Putamen (tissue), 1 donor: Measurements from ENCODE around the gene NSDHL.

Experiments
- DNase-seq: peaks from one replicate; pipeline ENCODE4 v3.0.0-alpha.2; 2016; ENCODE audit warnings: low spot score

Gene NSDHL

GRCh38 chrX:152913346-152913745, 82.5 kb downstream of the NSDHL start:
- DNase-seq = no peak

DNA sequence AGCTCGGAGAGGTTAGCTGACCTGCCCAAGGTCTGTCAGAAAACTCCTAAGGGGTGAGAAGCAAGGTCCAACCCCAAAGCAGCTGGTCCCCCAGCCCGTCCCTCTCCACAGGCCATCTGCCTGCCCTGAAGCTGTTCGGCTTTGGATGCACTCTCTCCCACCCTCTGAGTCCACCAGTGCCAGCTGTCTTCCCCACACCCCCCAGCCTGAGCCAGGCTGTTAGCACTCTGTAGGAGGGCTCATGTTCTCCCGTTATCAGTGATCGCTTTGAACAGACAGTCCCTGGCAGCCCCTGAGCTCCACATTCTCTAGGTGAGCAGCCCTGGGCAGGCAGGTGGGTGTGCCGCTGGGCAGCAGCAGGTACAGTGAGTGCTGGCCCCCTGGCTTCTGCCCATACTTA, 83.0 kb downstream of the NSDHL start:
- no peak for DNase-seq

DNA sequence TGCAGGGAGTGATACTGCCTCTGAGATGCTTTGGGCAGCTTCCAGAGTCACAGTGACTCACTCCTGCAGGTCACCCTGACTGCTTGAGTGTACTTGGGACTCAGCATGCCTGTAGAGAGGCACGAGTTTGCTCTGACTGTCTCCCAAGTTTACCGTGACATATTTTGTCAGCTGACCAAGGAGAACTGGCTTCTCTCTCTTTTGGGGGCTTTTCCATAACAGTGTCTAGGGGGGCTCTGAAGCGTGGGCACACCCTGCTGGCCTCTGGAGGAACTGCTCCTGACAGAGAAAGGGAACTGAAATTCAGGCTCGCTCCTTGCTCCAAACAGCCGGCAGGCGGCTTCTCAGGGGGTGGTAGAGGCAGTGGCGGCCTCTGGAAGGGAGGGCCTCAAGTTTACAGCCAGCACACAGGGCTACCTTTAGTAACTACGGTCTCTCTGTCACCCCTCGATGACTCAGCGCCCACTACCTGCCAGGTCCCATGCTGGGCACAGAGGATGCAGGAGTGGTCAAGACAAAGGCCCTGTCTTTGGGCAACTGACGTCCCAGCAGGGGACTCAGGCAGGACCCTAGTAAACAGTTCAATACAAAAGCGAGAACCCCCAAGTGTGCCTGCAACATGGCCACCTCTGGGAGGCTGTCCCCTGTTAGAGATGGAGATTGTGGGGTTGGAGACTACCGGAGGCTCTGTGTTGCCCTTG, 84.8 kb downstream of the NSDHL start:
- no peak for DNase-seq

DNA sequence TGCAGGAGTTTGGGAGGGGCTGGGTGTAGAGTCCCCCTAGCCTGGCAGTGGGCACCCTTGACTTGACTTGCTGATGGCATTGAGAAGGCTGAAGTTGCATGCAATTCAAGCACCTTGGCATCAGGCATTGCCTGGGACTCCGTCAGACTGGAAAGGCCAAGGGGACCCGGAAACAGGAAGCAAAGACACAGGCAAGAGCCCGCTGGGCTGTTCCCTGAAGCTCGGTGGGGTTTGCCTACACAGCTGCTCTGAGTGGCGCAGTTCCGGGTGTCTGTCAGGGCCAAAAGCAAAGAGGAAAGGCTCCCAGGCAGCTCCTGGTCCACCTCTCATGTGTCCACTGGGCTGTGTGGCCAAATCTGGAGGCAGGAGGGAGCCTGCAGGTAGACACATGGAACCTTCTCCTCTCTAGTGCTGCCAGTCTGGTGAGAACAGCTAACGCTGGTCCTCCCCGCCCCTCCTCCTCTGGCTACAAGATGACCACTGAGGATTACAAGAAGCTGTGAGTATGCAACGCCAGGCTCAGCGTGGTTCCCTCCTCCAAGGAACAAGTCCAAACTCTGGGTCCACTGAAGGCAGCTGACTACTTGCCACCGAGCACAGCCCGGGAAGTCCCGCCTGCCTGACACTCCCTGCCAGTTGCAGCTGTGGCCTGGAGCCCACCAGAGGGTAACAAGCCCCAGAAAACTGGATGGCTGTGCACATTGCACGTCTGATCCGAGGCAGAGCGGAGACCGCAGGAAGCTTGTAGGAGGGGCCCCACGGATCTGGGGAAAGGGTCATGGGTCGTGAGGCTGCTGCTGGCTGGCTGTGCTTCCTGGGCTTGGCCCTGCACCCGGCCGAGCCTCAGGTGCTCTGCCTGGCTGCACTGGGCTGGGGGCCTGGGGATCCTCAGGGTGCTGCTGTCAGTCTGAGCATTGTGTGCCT, 87.1 kb downstream of the NSDHL start:
- no peak for DNase-seq

DNA sequence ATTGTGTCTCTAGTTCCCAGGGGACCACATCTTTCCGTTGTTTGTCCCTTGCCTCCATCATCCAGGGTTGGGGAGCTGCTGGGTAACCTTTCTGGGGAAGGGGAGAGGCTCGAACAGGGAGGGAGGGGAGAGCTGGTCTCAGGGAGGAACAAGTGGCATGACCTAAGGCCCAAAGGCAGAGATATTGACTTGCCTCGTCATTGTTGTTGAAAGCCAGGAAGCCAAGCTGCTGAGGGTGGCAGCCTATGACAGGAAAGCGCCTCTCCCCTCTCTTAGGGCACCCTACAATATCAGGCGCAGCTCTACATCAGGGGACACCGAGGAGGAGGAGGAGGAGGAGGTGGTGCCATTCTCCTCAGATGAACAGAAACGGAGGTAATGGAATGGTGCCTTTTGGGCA, 87.8 kb downstream of the NSDHL start:
- no peak for DNase-seq
